HG02943 (cell line): Measurements from ENCODE around the gene FUNDC1.
"Not testable (repeated sequence)": the region's sequence is repeated elsewhere in the genome, so short reads cannot be mapped to it uniquely, and the experiment has no call there.

ENCODE experiments used
- ATAC-seq: cut with Tn5 transposase; IDR thresholded peaks from one replicate; pipeline ENCODE4 v1.9.1; 2021; ENCODE audit warnings: mild to moderate bottlenecking, low read depth, moderate library complexity; ENCODE audit not compliant: unreplicated experiment

The FUNDC1 gene, protein sequence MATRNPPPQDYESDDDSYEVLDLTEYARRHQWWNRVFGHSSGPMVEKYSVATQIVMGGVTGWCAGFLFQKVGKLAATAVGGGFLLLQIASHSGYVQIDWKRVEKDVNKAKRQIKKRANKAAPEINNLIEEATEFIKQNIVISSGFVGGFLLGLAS

DNA sequence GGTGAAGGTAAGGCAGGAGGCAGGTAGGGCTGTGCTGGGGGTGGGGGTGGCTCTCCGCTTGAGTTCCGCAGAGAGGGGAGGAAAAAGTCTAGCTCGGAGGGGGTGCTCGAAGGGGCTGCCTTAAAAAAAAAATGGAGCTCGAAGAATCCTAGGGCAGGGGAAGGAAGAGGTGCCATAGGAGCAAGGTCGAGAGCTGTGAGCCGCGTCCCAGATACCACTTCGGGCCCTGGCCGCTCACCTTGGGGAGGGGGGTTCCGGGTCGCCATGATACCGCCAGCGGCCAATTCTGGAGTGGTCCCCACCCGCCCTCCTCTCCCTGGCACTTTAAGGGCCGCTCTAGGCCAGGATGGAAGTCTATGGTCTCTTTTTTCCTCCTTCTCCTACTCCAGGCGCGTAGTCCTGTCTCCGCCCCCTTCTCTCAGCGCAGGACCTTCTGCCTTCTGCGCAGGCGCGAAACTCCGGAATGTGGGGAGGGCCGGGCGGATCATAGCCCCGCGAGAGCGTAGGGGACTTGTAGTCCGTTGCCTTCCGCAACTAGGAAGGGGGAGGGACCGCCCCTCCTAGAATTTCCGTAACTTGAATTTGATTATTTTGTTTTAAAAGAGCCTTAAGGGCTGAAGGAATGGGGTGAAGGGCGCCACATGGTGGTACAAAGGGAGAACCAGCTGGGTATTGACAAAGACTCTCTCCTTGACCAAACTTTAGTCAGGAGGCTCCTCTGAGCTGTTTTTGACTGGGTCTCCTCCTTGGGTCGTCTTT is at the start of gene FUNDC1:
Gene FUNDC1 (minus strand): TSS at position 293 of the 759 bp plus-strand sequence. CDS start 27 bp downstream, at position 266.
- peak; percentile 96 for ATAC-seq

DNA sequence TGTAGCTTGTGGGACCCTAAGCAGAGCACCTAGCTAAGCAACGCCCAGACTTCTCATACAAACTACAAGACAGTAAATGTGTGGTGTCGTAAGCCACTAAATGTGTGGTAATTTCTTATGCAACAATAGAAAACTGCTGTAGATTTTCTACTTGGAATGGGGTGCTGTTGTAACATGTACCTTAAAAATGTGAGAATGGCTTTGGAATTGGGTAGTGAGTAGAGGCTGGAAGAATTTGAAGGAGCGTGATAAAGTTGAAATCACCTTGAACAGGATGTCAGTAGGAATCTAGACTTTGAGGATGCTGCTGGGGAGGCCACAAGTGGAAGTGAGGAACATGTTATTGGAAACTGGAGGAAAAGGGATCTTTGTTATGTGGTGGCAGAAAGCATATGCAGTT is 43.2 kb upstream of the FUNDC1 start:
- ATAC-seq: no peak

GRCh38 chrX:44580466-44580865 is 37.8 kb upstream of the FUNDC1 start:
- ATAC-seq: no peak

DNA sequence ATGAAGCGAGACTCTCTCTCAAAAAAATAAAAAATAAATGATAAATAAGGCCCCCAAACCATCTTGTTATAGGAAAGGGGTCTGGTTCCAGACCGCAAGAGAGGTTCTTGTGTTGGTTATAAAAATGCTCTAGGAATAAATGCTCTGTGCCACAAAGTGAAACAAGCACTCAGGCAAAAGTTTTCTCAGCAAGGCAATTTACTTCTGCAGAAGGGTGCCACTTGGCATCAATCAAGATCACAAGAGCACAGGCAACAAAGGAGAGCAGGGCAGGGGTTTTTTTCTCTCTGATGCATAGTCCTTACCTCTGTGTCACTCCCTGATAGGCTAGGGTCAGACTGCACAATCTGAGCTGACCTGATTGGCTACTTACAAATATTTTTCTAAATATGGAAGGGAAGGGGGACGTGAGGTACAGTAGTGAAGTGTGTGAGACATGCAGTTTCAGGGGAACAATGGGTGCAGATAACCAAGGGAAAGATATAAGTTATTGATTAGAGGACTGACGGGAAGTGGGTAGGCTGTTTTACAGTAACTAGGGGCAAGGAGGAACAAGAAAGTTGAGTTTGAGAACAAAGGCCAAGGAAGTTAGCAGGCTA is 29.8 kb upstream of the FUNDC1 start:
- ATAC-seq: no peak

GRCh38 chrX:44570522-44570921 is 27.9 kb upstream of the FUNDC1 start:
- ATAC-seq: no peak

DNA sequence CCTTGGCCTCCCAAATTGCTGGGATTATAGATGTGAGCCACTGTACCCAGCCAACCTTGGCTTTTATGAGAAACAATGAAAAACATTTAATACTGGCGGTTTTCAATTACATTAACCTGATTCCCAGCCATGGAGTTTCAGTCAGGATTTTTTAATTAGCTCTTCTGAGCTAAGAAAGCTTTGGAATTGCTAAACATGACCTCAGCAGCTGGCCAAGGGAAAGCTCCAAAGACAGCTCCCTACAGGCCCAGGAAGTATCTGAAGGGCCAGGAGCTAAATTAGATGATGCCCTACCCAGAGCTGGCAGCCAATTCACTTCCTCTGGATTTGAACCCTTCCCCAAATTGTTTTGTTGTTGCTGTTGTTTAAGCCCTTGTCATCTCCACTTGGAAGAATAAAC is 26.5 kb upstream of the FUNDC1 start:
- no peak for ATAC-seq

DNA sequence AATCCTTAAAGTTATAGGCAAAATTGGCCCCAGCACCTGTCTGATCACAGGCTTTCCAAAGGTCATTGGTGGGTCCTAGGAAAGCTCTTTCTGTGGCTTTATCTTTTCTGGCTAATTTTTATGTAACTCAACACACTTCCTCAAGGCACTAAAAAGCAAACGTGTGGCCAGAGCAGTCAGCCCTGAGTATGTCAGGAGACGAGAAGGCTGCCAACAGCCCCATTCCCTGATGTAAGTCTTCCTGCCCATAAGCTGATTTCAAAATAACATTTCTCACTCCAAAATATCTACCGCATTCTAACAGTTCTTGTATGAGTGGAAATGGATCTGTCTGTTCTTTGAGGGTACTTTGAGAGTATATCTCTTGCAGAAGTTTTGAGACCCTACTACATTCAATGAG is 25.5 kb upstream of the FUNDC1 start:
- ATAC-seq: no peak

DNA sequence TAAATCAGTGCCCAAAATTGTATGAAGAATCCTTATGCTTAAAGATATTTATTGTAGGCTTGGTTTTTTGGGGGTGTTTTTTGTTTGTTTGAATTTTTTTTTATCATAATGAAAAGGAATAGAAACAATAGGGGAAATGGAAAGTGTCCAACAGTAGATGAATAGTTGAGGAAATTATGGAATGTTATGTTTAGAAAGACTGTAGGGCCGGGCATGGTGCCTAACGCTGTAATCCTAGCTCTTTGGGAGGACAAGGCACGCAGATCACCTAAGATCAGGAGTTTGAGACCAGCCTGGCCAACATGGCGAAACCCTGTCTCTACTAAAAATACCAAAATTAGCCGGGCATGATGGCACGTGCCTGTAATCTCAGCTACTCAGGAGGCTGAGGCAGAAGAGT is 19.2 kb upstream of the FUNDC1 start:
- not testable (repeated sequence) for ATAC-seq

DNA sequence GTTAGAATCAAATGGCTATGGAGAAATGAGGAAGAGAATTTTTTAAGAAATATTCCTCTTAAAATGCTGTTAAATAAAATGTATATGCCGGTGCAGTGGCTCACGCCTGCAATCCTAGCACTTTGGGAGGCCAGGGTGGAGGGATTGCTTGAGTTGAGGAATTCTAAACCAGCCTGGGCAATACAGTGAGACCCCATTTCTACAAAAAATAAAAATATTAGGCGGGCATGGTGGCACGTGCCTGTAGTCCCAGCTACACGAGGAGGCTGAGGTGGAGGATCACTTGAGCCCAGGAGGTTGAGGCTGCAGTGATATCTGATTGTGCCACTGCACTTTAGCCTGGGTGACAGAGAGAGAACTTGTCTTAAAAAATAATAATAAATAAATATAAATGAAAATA is 7.9 kb upstream of the FUNDC1 start:
- no peak for ATAC-seq

- not testable (repeated sequence) for ATAC-seq
Measured at GRCh38 chrX:44545454-44545853, 2.8 kb upstream of the FUNDC1 start.

DNA sequence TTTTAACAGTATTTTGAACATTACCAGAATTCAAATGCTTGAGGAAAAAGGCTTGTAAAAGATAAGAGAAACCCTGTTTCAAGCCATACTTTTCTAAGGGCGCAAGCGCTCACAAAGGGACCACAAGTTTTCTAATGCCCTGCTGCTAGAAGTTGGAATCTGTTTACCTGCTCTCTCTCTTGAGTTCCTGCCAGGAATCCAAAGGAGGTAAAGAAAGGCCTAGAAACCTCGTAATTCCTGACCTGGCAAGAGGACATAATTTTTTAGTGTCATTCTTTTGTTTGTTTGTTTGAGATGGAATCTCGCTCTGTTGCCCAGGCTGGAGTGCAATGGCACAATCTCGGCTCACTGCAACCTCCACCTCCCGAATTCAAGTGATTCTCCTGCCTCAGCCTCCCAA is 1.4 kb upstream of the FUNDC1 start:
- no peak for ATAC-seq

GRCh38 chrX:44536198-44536597 is 6.5 kb downstream of the FUNDC1 start:
- ATAC-seq: no peak

GRCh38 chrX:44529310-44529709 is 13.3 kb downstream of the FUNDC1 start:
- ATAC-seq: no peak

DNA sequence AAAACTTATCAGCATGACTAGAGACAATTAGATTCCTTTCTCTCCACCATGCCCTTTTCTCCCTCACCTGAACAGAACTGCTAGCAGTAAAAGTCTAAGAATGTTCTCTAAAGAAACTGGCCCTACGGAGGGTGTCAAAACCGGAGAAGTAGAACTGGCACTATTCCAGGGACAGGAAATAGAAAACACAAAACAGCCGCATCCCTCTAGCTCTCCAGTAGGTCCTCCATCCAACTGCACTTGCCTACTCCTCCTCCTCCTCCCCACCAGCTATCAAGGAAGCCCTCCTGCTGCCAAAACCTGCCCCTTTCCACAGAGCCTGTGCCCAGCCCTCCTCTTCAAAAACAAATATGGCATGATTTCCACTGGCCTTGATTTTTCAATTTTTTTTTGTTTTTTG is 28.4 kb downstream of the FUNDC1 start:
- no peak for ATAC-seq

- no peak for ATAC-seq
Measured at GRCh38 chrX:44507292-44507691, 35.4 kb downstream of the FUNDC1 start.

DNA sequence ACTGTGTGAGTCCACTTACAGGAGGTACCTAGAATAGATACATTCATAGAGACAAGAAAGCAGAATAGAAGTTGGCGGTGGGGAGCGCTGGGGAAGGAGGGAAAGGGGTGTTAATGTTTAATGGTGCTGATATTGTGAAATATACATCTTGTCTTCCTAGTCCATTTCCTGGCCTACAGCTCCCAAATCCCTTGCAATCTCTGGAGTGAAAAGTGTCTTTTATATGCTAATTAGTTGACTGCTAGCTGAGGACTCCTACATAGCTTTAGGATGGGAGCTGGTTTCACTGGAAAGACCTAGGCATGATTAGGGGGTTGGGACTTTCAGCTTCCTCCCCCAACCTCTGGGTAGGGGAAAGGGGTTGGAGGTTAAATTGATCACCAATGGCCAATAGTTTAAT is 36.0 kb downstream of the FUNDC1 start:
- ATAC-seq: no peak

DNA sequence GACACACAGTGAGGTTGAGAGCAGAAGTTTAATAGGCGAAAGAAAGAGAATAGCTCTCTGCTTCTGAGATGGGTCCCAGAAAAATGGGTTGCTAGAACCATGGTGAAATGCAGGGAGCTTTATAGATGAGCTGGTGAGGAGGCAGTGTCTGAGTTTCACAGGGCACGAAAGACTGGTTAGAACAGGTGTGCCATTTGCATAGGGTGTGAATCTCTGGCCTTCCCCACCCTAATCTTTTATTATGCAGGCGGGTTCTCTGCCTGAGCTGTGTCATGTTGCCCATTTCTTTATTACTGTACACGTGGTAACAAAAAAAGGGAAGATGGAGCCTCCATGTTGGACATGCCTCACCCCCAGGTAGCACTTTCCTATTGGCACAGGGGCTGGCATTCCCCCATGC is 39.1 kb downstream of the FUNDC1 start:
- no peak for ATAC-seq

DNA sequence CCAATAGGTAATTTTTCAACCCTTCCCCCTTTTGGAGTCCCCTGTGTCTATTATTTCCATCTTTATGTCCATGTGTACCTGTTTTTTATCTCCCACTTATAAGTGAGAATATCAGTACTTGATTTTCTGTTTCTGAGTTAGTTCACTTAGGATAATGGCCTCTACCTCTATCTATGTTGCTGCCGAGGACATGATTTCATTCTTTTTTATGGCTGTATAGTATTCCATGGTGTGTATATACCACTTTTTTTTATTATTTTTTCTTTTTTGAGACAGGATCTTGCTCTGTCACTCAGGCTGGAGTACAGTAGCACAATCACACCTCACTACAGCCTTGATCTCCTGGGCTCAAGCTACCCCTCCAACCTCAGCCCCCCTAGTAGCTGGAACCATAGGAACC is 47.6 kb downstream of the FUNDC1 start:
- ATAC-seq: no peak

DNA sequence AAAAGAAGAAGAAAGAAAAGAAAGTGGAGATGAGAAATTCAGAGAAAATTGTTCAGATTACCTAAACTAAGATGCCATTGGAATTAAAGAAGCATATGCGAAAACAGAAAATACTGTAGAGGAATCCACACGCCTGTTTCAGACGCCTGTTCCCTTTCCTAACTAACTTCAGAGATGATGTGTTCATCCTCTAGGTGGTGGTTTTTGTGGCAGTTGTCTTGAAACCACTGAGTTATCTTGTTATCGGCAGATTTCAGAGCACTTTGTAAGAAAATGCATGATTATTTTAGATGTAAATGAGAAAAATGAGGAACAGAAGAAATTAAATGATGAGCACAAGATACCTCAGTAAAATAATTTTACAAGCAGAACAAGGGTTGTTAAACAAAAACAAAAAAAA is 48.3 kb downstream of the FUNDC1 start:
- no peak for ATAC-seq

GRCh38 chrX:44489515-44489914 is 53.1 kb downstream of the FUNDC1 start:
- ATAC-seq: no peak

- no peak for ATAC-seq
Measured at GRCh38 chrX:44484607-44485146, 58.0 kb downstream of the FUNDC1 start.
